Measurements from ENCODE around the gene RORB.

DNA sequence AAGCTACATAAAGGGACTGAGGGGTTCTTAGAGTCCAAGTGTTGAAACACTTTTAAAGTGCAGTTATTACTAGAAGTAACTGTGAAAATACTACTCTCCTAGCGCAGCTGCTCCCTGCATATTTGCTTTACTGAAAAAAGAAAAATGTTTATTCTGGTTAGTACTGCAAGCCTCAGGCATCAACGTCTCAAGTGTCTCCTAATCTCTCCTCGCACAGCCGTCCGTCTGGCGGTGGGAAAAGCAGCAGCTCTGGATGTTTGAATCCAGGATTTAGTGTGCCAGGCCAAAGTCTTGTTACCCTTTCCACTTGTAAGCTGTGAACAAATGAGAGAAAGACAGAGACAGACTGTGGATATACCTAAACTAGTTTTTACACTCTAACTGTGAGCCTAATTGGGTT is 31.1 kb downstream of the RORB start:
- TF ChIP-seq POLR2A (IDR thresholded peaks at IDR 0.05) = no peak
- no peak for TF ChIP-seq CTCF (IDR thresholded peaks at IDR 0.05)

Measured in vagina (tissue), 2 donors.